GM19099 (cell line): ENCODE results near the gene MS4A2.

Experiments used
- POLR2A ChIP-seq: IDR thresholded peaks from 3 replicates; pipeline ENCODE4 v1.6.1; 2011; ENCODE audit warnings: low read depth; ENCODE audit not compliant: insufficient read length; ENCODE audit errors: extremely low read depth

MS4A2 gene

GRCh38 chr11:60095477-60096120 is 7.1 kb downstream of the MS4A2 start:
- TF ChIP-seq POLR2A = no peak

DNA sequence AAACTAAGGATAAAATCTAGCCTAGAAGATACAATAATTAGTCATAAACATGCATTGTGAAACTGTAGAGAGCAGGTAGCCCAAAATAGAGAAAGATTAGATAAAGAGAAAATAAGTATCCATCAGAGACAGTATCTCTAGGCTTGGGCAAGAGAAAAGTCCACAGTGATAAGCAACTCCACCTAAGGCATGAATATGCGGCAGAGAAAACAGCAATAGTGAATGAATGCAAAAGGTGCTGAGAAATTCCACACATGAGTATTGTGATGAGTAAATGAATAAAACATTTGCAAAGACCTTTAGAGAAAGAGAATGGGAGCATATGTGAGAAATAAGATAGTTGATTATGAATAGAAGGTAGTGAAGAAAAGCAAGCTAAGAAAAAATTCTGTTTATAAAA is 8.7 kb downstream of the MS4A2 start:
- no peak for TF ChIP-seq POLR2A

- no peak for TF ChIP-seq POLR2A
Observed at GRCh38 chr11:60098508-60098907, 10.0 kb downstream of the MS4A2 start.

- TF ChIP-seq POLR2A = no peak
Observed at GRCh38 chr11:60100516-60100915, 12.1 kb downstream of the MS4A2 start.

- TF ChIP-seq POLR2A = no peak
Observed at GRCh38 chr11:60111793-60112192, 23.3 kb downstream of the MS4A2 start.

DNA sequence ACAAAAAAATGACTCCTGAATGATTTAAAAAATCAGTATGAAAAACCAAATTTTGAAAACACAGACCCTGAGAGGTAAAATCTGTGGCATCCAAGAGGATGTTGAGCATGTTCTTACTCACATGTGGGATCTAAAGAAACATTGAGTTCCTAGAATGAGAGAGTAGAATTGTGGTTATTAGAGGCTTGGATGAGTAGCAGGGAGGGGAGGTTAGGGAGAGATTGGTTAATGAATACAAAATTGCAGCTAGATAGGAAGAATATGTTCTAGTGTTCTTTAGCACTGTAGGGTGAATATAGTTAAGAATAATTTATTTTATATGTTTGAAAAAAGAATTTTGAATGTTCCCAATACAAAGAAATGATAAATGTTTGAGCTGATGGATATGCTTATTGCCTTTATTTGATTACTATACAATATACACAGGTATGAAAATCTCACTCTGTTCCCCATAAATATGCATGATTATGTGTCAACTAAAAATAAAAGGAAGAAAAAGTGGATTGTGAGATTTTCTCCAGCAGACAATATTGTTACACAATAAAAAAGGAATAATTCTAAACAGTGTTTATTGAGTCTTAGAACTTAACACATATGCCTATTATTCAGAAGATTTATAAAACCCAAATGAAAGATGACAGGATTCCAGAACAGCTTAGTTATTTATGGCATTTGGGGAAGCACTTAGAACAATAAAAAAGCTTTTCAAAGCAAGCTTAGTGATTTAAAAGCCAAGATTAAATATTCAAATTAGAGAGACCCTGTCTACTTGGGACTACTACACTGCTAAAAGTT is 28.7 kb downstream of the MS4A2 start:
- no peak for TF ChIP-seq POLR2A

DNA sequence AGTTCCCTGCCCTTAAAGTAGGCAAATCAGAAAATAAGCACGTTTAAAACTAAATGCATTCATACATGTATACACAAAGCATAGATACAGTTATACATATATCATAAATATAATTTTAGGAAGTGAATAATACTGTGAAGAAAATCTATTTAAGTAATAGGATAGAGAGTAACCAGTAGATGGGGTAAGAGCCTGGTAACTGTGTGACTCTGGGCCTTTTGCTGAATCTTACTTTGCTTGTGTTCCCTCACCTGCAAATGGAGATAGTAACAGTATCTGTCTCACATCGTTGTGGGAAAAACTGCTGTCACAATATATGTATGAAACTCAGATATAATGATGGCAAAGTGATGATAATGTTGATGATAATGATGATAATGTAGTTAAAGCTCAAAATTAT is 29.9 kb downstream of the MS4A2 start:
- no peak for TF ChIP-seq POLR2A

GRCh38 chr11:60119710-60120109 is 31.2 kb downstream of the MS4A2 start:
- TF ChIP-seq POLR2A = no peak

- TF ChIP-seq POLR2A = no peak
Observed at GRCh38 chr11:60121264-60121663, 32.8 kb downstream of the MS4A2 start.

DNA sequence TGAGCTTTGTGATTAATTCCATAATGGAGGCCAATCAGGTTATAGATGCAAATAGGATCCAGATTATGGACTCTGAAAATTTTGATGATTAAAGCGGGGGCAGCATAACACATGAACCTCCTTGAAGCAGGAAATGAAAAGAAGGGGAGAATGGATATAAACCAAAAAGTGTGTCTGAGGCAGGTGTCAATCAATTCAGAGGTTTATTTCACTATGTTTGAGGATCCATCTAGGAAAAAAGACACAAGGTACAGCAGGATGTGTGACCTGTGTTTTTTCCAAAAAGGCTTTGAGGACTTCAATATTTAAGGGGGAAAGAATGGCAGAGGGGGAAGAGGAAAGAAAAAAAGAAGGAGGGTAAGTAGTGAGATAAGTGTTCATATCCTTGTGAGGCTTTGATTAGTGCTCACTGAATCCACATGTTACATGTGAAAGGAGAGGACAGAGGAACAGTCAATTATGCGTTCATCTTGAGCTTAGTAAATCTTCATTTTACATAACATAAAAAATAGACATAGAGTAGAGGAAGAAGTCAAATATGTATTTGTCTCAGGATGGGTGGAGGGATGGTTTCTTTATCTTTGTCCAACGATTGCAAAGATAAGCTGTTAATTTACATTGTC is 34.1 kb downstream of the MS4A2 start:
- TF ChIP-seq POLR2A = no peak

- TF ChIP-seq POLR2A = no peak
Observed at GRCh38 chr11:60124802-60125432, 36.5 kb downstream of the MS4A2 start.

DNA sequence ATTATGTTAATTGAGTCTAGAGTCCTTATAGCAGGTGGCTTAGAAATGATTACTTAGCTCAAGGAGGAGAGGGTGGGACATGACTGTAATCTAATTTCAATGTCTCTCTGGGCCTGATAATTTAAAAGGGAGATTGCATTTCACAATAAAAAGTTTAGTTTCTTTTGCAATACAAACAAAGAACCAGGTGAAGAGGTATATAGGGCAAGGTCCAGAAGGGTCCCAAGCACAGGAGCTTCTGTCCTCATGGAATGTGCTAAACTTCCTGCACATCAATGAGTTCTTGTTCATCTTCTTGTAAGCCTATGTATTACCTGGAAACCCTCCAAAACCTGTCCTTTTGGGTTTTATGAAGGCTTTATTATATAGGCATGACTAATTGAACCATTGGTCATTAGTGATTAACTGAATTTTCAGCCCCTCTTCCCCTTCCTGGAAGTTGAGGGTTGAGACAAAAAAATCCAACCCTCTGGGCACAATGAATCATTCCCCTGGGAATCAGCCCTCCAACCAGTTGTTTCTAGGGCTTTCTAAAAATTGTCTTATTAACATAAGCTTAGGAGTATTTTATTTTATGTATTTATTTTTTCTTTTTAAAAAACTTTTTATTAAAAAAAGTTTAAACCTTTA is 37.6 kb downstream of the MS4A2 start:
- no peak for TF ChIP-seq POLR2A

- TF ChIP-seq POLR2A = no peak
Observed at GRCh38 chr11:60127311-60127811, 38.9 kb downstream of the MS4A2 start.

GRCh38 chr11:60128376-60128775 is 39.9 kb downstream of the MS4A2 start:
- TF ChIP-seq POLR2A = no peak

DNA sequence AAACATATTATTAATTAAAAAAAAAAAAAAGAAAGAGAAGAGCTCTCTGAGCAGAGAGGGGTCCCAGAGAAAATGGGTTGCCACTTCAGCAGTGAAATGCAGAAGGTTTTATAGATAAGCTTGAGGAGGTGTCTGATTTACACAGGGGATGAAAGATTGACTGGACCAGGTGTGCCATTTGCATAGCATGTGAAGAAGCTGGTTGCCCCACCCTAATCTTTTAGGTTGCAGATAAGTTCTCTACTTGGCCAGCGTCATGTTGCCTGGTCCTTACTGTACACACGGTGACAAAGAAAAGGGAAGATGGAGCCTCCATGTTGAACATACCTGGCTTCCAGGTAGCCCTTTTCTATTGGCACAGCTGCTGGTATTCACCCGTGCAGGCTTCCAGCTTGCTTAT is 41.4 kb downstream of the MS4A2 start:
- TF ChIP-seq POLR2A = no peak
